HCT116 (cell line): ENCODE data around the gene CD9. TPM values are rescaled to one million over a fixed set of nuclear protein-coding genes. Genes with fewer than 3 reads are reported as not detected.

ENCODE experiments used
- ATAC-seq: fragments of 200-7000 bp; cut with Tn5 transposase; 2 replicates; pipeline ENCODE4 v1.9.1; 2020; ENCODE audit warnings: mild to moderate bottlenecking, moderate library complexity
- BruUV-seq: library from RNA; stranded (reverse); fragments of 400-500 nt; replicated peaks from 2 replicates; lab custom pipeline; 2021; lab: Mats Ljungman, UMichigan
- CTCF ChIA-PET: fragments of 300-600 bp; sonication (Branson Sonifier 250); formaldehyde crosslinking; loops from one replicate; lab custom pipeline; 2021; ENCODE audit warnings: antibody characterized with exemption; lab: Charles Lee
- POLR2A ChIA-PET: fragments of 300-600, 350-600 bp; sonication (Branson Sonifier 250); formaldehyde crosslinking; loops from one replicate; lab custom pipeline; 2021; ENCODE audit warnings: antibody characterized with exemption; lab: Charles Lee
- RAD21 ChIA-PET, 2 experiments: fragments of 300-600 bp; sonication (Branson Sonifier 250); formaldehyde crosslinking; loops; one replicate each; lab custom pipeline; 2023; ENCODE audit warnings: low total read pairs in 2 of 2; ENCODE audit not compliant: uncharacterized antibody in 2 of 2, unreplicated experiment in 2 of 2, low non-redundant PET in 1 of 2; lab: Charles Lee
- DNase-seq: peaks from one replicate; pipeline ENCODE4 v3.0.0-alpha.2; 2010; ENCODE audit warnings: low read depth, low spot score
- H2AFZ ChIP-seq: fragments of 200-600 bp; shearing (Covaris generic), sonication (generic); 2 replicates; pipeline ENCODE4 v1.6.1; 2017; ENCODE audit warnings: low read depth, mixed run types, mixed read lengths, antibody characterized with exemption, low read length; ENCODE audit not compliant: poor library complexity, severe bottlenecking
- H3K27ac ChIP-seq: 2 replicates; pipeline ENCODE4 v1.5.1; 2012; ENCODE audit warnings: low read depth, low read length
- H3K27me3 ChIP-seq: fragments of 200-600 bp; sonication (generic); 2 replicates; pipeline ENCODE4 v1.6.1; 2016; ENCODE audit warnings: mixed run types, low read length, mixed read lengths; ENCODE audit not compliant: insufficient read depth
- H3K36me3 ChIP-seq, 2 experiments: fragments of 200-500 bp in 1 of 2; fragments of 200-600 bp in 1 of 2; sonication (Bioruptor generic) in 1 of 2; sonication (generic) in 1 of 2; 2 replicates each; pipeline versions ENCODE4 v1.5.1 to v1.6.1; 2014 to 2016; ENCODE audit warnings: low read length in 2 of 2, inconsistent platforms in 1 of 2, mixed read lengths in 1 of 2, mixed run types in 1 of 2; ENCODE audit not compliant: insufficient read depth in 2 of 2, control insufficient read depth in 1 of 2
- H3K4me1 ChIP-seq, 2 experiments: fragments of 200-600 bp in 1 of 2; sonication (generic) in 1 of 2; 2 replicates each; pipeline versions ENCODE4 v1.5.1 to v1.6.1; 2012 to 2017; ENCODE audit warnings: low read length in 2 of 2, inconsistent platforms in 1 of 2, mild to moderate bottlenecking in 1 of 2, mixed read lengths in 1 of 2, mixed run types in 1 of 2, moderate library complexity in 1 of 2; ENCODE audit not compliant: insufficient read depth in 2 of 2, control insufficient read depth in 1 of 2
- H3K4me2 ChIP-seq: fragments of 200-600 bp; sonication (generic); 2 replicates; pipeline ENCODE4 v1.6.1; 2017; ENCODE audit warnings: mixed run types, low read length, mixed read lengths
- H3K4me3 ChIP-seq, 2 experiments: fragments of 200-600 bp in 1 of 2; sonication (generic) in 1 of 2; replicated peaks in 1 of 2; 2 replicates each; pipeline ENCODE4 v1.5.1; 2011 to 2016; ENCODE audit warnings: low read length in 2 of 2, control low read depth in 1 of 2, low read depth in 1 of 2, mild to moderate bottlenecking in 1 of 2, mixed read lengths in 1 of 2, mixed run types in 1 of 2
- H3K79me2 ChIP-seq: fragments of 200-600 bp; sonication (generic); 2 replicates; pipeline ENCODE4 v1.6.1; 2017; ENCODE audit warnings: mild to moderate bottlenecking, mixed run types, low read length, moderate library complexity, mixed read lengths; ENCODE audit not compliant: insufficient read depth
- H3K9ac ChIP-seq: fragments of 200-600 bp; sonication (generic); 2 replicates; pipeline ENCODE4 v1.6.1; 2016; ENCODE audit warnings: low read length, mixed read lengths
- H3K9me2 ChIP-seq: fragments of 200-600 bp; sonication (generic), shearing (Covaris generic); 2 replicates; pipeline ENCODE4 v1.6.1; 2017; ENCODE audit warnings: mixed run types, mild to moderate bottlenecking, moderate library complexity; ENCODE audit not compliant: insufficient read depth
- H3K9me3 ChIP-seq, 2 experiments: fragments of 200-500 bp in 1 of 2; fragments of 200-600 bp in 1 of 2; sonication (Bioruptor generic) in 1 of 2; sonication (generic) in 1 of 2; 2 replicates each; pipeline ENCODE4 v1.6.1; 2014 to 2017; ENCODE audit warnings: low read length in 2 of 2, mixed read lengths in 2 of 2, inconsistent platforms in 1 of 2, low read depth in 1 of 2, mild to moderate bottlenecking in 1 of 2, mixed run types in 1 of 2, moderate library complexity in 1 of 2; ENCODE audit not compliant: control insufficient read depth in 1 of 2, insufficient read depth in 1 of 2
- H4K20me1 ChIP-seq: fragments of 200-600 bp; sonication (generic), shearing (Covaris generic); 2 replicates; pipeline ENCODE4 v1.6.1; 2017; ENCODE audit warnings: mixed run types, mild to moderate bottlenecking, moderate library complexity; ENCODE audit not compliant: insufficient read depth
- CEBPB ChIP-seq: IDR thresholded peaks from 2 replicates; pipeline ENCODE4 v1.6.1; 2012; ENCODE audit warnings: low read depth
- CTCF ChIP-seq, 3 experiments: fragments of 200-600 bp in 1 of 3; sonication (generic) in 1 of 3; IDR thresholded peaks in 2 of 3; conservative IDR thresholded peaks in 1 of 3; 2 replicates each; pipeline ENCODE4 v1.5.1; 2012 to 2017; ENCODE audit warnings: low read depth in 2 of 3, low read length in 2 of 3, antibody characterized with exemption in 1 of 3, borderline replicate concordance in 1 of 3, control low read depth in 1 of 3, mild to moderate bottlenecking in 1 of 3, mixed read lengths in 1 of 3, mixed run types in 1 of 3, moderate library complexity in 1 of 3; ENCODE audit not compliant: insufficient read depth in 1 of 3
- ELF1 ChIP-seq: IDR thresholded peaks from 2 replicates; pipeline ENCODE4 v1.6.1; 2012; ENCODE audit warnings: low read depth, borderline replicate concordance
- EZH2phosphoT487 ChIP-seq: fragments of 200-600 bp; IDR thresholded peaks from 2 replicates; pipeline ENCODE4 v1.6.1; 2018; ENCODE audit warnings: antibody characterized with exemption, borderline replicate concordance
- RAD21 ChIP-seq: IDR thresholded peaks from 2 replicates; pipeline ENCODE4 v1.6.1; 2012; ENCODE audit warnings: low read depth, mild to moderate bottlenecking
- SP1 ChIP-seq: IDR thresholded peaks from 2 replicates; pipeline ENCODE4 v1.6.1; 2012; ENCODE audit warnings: low read depth
- SRF ChIP-seq: IDR thresholded peaks from 2 replicates; pipeline ENCODE4 v1.6.1; 2012; ENCODE audit warnings: low read depth
- ZBTB33 ChIP-seq: IDR thresholded peaks from 2 replicates; pipeline ENCODE4 v1.6.1; 2011; ENCODE audit warnings: mild to moderate bottlenecking, low read length, moderate library complexity; ENCODE audit not compliant: insufficient replicate concordance; ENCODE audit errors: extremely low read depth
- ZFX ChIP-seq: fragments of 450-650 bp; IDR thresholded peaks from 2 replicates; pipeline ENCODE4 v1.6.1; 2017
- intact Hi-C: fragments of 100-400 bp; cut with micrococcal nuclease; formaldehyde crosslinking; loops from 2 replicates; pipeline ENCODE4 v1.10.0; 2022
- total RNA-seq: library from RNA; stranded (reverse); gene quantifications from one replicate; pipeline ENCODE4 v1.2.1, GENCODE V29; 2021; ENCODE audit not compliant: unreplicated experiment
- TF ChIP-seq, protein P1 (sequence below): IDR thresholded peaks from 2 replicates; pipeline ENCODE4 v1.6.1; 2012

Gene CD9
- total RNA-seq, 1 experiment from 2014 or later = 182 TPM

DNA sequence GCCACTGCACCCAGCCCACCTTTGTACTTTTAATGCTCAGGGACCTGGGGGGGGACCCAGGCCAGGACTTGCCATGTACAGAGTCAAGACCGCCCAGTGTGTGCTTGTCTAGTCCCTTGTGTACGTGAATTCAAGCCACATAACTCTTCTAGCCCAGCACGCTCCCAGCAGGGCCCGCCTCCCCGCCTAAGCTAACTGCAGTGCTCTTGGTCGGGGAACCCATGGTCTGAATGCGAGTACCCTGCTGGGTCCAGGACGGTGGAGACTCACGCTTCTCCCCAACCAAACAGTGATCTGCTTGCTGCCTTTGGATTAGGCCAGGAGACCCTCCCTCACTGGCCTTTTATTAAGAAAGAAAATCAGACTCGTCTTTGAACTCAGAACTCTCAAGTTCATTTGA lies 23.3 kb downstream of the CD9 start:
- Histone ChIP-seq H3K36me3 (peaks cover 23 to 31% of the 10 kb centered on the region in 2 experiments; a peak in 3 of 4 replicates), H3K27ac (no peak overlapping the region), H3K4me1 (peaks cover 52 to 61% of the 10 kb centered on the region in 2 experiments), H4K20me1 (no peaks in the 10 kb centered on the region), H3K4me2 (no peak overlapping the region), H3K79me2 (peaks cover 76% of the 10 kb centered on the region), H3K9me3 (no peaks in the 10 kb centered on the region), H3K9me2 (no peaks in the 10 kb centered on the region), H3K27me3 (no peaks in the 10 kb centered on the region), H3K4me3 (no peak overlapping the region), H3K9ac (no peak overlapping the region), H2AFZ (no peak overlapping the region)
- ATAC-seq (no peak), DNase-seq (no peak)
- TF ChIP-seq SP1 (no peak), CEBPB (no peak), CTCF (IDR thresholded peaks at IDR 0.05 in 2 of 3, conservative IDR thresholded peaks at IDR 0.05 in 1 of 3; ENCODE audit: borderline replicate concordance in 1 of 3, insufficient read depth in 1 of 3, low read depth in 2 of 3, low read length in 2 of 3) (no peak), ZBTB33 (no peak), ELF1 (no peak), ZFX (no peak), EZH2phosphoT487 (no peak), RAD21 (no peak), SRF (no peak)
- TF ChIP-seq, protein P1, sequence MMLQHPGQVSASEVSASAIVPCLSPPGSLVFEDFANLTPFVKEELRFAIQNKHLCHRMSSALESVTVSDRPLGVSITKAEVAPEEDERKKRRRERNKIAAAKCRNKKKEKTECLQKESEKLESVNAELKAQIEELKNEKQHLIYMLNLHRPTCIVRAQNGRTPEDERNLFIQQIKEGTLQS = no peak
- intact Hi-C loops = no loop called here
- ChIA-PET RAD21 (no interaction called here), POLR2A (no interaction called here), CTCF (no interaction called here)
- no TSS peak for BruUV-seq
